Fibroblast of mammary gland (primary cell): ENCODE data around the gene PLEKHA5.

ENCODE experiments used
- DNase-seq: peaks from one replicate; pipeline ENCODE4 v3.0.0-alpha.2; 2010; ENCODE audit warnings: low read depth
- H3K4me3 ChIP-seq: 2 replicates; pipeline ENCODE4 v1.5.1; 2011; ENCODE audit warnings: low read depth, mild to moderate bottlenecking, low read length, moderate library complexity; ENCODE audit not compliant: control insufficient read depth
- CTCF ChIP-seq: conservative IDR thresholded peaks from 2 replicates; pipeline ENCODE4 v1.5.1; 2011; ENCODE audit warnings: low read depth, low read length, inconsistent platforms; ENCODE audit not compliant: control insufficient read depth, insufficient read depth

The PLEKHA5 gene

GRCh38 chr12:19129122-19129485 is 429 bp upstream of the PLEKHA5 start:
- H3K4me3 ChIP-seq: peak overlapping the region; percentile 31
- TF ChIP-seq CTCF: no peak
- peak; percentile 43 for DNase-seq

GRCh38 chr12:19130224-19131024 is 891 bp downstream of the PLEKHA5 start:
- peak; percentile 16 for DNase-seq
- no peak for TF ChIP-seq CTCF
- peak overlapping the region; percentile 85 for H3K4me3 ChIP-seq

GRCh38 chr12:19131025-19131444 is 1.5 kb downstream of the PLEKHA5 start:
- DNase-seq: peak; percentile 58
- TF ChIP-seq CTCF: no peak
- H3K4me3 ChIP-seq: peak overlapping the region; percentile 85

- no peak for DNase-seq
- no peak for TF ChIP-seq CTCF
- H3K4me3 ChIP-seq: no peak overlapping the region
These were observed 9.0 kb downstream of the PLEKHA5 start for GRCh38 chr12:19138551-19138950.

- DNase-seq: no peak
- H3K4me3 ChIP-seq: no peak overlapping the region
- TF ChIP-seq CTCF: no peak
These were observed 9.4 kb downstream of the PLEKHA5 start for GRCh38 chr12:19138956-19139355.

GRCh38 chr12:19139615-19140194 is 10.2 kb downstream of the PLEKHA5 start:
- TF ChIP-seq CTCF: no peak

More at GRCh38 chr12:19139615-19140194, 10.2 kb downstream of the PLEKHA5 start:
- no peak overlapping the region for H3K4me3 ChIP-seq
- DNase-seq: peak; percentile 10
